ENCODE measurements around the gene ARHGAP44.
"Not testable (repeated sequence)": the region's sequence is repeated elsewhere in the genome, so short reads cannot be mapped to it uniquely, and the experiment has no call there.

The ARHGAP44 gene

DNA sequence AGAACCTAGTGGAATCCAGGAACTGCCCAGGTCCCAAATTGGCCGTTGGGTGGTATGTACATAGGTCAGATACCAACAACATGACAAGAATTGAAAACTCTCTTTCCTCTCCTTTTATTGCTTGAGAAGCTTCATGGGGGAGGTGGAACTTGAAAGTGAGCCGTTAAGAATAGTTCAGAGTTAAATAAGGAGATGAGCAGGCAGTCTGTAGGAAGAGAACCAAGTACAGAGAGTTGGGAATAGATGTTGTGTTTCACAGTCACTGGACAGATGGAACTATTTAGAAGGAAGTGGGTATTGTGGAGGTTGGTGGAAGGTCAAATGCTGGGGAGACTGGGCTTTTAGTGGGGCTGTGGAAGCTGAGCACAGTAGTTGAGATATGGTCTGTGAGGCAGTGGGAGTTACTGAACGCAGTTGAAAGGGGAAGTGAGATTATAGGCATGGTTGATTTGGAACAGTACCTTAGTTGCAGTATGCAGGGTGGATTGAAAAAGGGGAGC is 26.4 kb downstream of the ARHGAP44 start:
- no peak for DNase-seq

DNA sequence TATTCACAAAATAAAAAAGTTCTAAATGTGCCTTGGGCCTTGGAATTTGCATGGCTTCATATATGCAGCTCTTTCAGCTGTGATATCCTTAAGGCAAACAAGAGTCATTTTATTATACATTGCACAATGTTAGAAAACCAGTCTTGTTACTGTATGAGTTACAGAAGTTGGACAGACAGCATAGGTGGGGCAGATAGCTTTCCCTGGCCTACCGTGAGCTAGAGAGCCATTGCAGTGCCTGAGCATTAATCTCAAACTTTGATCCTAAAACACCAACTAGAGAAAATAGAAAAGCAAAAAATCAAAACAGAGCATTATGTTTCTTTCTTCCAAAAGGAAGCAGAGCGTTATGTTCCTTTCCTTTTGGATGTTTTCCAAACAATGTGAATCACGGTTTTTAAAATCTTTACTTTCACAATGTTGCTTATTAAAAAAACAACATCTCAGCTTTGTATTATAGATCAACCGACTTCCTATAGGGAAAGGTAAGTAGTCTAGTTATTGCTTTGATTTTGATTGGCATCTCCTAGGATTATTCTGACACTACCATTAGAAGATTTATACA is 32.2 kb downstream of the ARHGAP44 start:
- no peak for DNase-seq

DNA sequence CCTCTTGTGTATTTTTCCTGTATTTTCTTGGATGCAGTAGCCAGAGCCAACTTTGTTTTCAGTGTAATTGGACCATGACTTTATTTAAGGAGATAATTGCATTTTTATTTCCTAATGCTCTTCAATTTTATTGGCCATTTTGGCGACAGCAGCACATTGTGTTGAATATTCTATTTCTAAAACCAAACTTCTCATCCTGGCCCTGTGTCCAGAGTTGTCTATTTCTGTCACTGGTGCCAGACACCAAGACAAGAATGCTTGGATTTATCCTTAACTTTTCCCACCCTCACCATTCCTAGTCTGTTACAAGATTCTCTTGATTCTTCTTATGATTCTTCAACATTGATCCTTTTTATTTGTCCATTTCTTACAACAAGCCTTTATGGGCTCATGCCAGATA is 37.1 kb downstream of the ARHGAP44 start:
- DNase-seq: no peak

GRCh38 chr17:12830777-12831247 is 41.5 kb downstream of the ARHGAP44 start:
- DNase-seq: no peak

DNA sequence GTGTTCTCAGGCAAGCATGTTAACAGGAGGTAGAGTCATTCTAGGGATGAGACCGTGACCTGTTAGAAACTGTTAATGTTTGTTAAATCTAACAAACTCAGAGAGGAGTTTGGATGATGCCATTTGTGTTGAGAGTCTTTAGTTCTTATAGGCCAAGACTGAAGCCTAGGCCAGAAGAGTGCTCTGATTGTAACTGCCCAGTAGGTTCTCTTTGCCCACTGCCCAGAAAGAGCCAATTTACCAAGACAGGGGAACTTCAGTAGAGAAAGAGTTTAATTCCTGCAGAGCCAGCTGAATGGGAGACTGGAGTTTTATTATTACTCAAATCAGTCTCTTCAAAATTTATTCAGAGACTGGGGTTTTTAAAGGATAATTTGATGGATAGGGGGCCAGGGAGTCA is 42.5 kb downstream of the ARHGAP44 start:
- DNase-seq: no peak

GRCh38 chr17:12839042-12839441 is 49.7 kb downstream of the ARHGAP44 start:
- DNase-seq: no peak

- DNase-seq: no peak
These were observed 53.6 kb downstream of the ARHGAP44 start for GRCh38 chr17:12842936-12843335.

DNA sequence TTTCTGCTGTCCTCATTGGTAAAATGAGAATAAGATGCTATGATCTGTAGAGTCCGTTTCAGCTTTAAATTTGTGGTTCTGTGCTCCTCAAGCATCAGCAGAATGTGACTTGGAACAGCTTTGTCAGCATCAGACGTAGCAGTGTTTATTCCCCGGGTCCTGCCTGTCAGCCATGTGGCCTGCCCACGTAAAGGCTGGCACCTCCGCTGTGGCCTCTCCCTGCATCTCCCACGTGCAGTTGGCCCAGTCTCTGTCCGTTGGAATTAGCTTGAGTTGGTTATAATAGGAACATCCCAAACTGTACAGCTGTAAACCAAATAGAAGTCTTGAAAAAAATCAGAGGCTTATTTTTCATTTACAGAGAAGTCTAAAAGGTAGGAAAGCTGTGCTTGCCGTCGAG is 61.7 kb downstream of the ARHGAP44 start:
- no peak for DNase-seq

GRCh38 chr17:12851901-12852435 is 62.7 kb downstream of the ARHGAP44 start:
- DNase-seq: no peak

DNA sequence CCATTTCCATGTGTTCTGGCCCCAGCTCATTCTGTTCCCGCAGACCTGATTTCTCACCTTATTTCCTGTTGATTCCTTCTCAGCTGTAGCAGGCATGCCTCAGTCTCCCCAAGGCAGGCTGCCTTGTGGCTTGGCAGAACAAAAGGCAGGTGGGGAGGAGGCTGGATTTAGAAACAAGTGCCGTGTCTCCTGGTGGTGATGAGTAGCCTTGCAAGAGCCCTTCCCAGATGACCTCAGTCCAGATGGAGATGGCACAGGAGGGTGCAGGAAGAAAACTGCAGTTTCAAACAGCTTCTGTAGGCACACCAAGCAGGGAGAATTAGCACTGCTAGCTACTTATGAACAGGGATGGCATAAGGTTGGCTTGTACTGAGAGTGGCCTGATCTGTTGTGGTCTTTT is 64.6 kb downstream of the ARHGAP44 start:
- no peak for DNase-seq

- no peak for DNase-seq
These were observed 67.1 kb downstream of the ARHGAP44 start for GRCh38 chr17:12856416-12856815.

DNA sequence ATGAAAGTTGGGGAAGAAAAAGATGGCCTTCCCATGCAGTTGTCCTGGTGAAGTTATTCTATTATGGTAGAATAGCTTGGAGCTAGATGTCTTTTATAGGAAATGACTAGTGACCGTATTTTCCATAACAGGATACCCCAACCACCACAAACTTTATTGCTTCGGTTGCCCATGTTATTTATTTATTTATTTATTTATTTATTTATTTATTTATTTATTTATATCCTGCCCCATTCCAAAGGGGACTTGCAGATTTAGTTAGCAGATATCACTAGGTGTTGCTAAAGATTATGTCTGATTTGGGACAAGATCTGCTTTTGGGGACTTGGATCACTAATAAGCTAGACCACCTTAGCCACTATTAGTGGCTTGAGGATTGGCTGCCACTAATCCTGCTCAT is 68.3 kb downstream of the ARHGAP44 start:
- DNase-seq: no peak

- no peak for DNase-seq
These were observed 70.2 kb downstream of the ARHGAP44 start for GRCh38 chr17:12859520-12859919.

DNA sequence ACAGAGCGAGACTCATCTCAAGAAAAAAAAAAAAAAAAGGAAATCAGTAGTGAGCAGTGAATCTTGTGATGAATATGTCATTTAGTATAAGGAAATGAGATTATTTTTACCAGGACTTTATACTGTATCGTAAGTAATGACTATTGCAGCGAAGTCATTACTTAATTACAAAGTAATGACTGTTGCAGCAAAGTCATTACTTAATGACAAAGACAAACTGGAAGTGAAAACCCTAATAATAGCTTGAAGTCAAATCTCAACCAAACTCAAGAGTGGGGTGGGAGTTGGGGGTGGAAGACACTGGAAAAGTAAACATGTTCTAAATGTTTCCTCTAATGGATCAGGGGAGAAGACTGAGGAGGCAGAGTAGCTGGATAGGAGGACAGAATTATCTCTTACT is 76.5 kb downstream of the ARHGAP44 start:
- DNase-seq: no peak

DNA sequence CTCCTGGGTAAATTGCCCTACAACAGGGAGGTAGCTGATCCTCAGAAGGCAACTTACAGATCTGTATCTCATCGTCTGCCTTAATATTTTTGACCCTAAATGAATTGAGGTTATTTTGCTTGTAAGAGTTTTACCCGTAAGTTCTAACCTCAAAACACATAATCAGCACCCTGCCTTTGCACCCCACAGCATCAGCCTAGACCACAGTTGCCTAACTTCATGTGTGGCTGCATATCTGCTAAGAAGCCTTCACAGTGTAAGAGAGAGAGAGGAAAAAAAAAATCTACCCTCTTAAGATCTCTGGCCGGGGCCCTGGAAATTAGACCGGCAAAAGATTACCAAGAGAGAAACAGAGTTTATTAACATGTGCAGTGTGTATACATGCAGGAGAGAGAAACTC is 76.9 kb downstream of the ARHGAP44 start:
- DNase-seq: no peak

DNA sequence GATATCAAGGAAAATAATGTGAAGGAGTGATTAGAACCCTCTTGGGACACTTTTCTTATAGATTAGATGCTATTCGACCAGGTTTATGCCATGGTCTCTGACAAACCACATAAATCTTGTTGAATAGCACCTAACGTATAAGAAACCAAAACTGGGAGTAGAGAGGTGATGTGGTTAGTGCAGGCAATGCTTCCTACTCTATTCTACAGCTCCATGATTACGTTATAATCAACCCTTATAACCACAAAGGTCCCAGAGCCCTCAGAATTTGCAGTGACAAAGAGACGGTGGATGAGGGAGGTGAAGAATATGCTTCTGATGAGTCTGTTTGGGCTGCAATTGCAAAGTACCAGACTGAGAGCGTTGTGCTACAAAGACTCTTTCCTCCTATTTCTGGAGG is 78.4 kb downstream of the ARHGAP44 start:
- no peak for DNase-seq

- DNase-seq: not testable (repeated sequence)
These were observed 84.3 kb downstream of the ARHGAP44 start for GRCh38 chr17:12873415-12874125.

DNA sequence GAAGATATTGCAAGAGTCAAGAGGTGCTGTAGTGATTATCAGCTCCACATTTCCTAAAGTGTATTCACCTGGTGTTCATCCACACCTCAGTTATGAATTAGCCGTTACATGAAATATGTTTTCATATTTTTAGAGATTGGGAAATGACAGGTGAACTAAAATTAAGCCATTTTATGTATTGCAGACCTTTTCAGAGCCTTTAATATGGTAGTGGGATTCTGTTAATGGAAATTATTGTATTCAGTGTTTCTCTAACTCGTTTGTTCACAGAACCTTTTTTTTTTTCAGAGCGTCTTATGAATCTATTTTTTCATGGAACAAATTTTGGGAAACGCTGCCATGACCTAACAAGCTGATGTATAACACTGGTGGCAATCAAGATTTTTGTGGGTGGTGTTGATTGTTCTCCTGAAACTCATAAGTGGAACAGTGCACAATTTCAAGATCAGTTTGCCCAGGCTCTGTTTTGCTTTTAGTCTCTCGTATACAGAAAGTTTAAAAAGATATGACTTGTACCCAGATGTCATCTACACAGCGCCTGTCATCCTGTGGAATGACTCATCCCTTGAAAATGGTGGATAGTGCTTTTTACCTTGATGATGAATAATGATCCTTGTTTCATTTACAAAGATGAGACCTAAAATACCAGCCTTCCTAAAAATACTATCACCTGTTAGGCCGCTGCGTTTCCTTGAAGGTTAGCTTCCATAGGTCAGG is 88.8 kb downstream of the ARHGAP44 start:
- DNase-seq: no peak

- DNase-seq: not testable (repeated sequence)
These were observed 89.8 kb downstream of the ARHGAP44 start for GRCh38 chr17:12879096-12879495.

DNA sequence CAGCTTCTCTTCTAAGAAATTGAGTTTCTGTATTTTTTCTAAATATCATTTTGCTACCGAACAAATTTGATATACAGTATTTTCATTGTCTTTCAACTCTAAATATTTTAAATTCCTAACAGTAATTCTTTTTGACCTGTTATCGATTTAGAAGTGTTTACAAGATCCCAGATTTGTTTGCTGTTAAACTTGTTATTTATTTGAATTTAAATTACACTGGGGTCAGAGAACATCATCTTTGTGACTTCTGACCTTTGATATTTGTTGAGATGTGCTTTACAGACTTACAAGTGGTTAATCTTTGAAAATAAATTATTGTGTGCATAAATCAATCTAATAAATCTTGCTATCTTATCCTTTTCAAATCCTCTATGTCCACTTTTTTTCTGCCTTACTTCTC is 94.2 kb downstream of the ARHGAP44 start:
- DNase-seq: no peak

GRCh38 chr17:12887088-12887487 is 97.8 kb downstream of the ARHGAP44 start:
- DNase-seq: no peak

- no peak for DNase-seq
These were observed 107.0 kb downstream of the ARHGAP44 start for GRCh38 chr17:12896180-12896785.

DNA sequence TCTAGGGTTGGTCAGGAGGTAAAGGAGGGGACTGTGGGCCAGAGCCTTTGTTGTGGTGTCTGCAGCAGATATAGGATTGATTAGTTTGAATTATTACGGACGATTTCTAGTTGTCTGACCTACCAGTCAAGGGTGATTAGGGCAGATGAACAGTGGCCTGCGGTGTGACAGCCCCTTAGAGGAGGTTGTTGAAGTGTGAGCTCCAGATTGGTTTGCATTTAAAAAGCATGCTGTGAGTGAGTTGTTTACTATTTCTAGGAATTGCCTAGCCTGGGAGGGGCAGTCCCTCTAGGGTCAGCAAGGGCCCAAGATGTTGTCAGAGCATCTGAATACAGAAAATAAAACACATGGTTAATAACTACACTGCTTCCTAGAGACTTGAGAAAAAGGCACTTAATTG is 108.8 kb downstream of the ARHGAP44 start:
- DNase-seq: no peak

All from effector CD8-positive, alpha-beta T cell (primary cell).